Activated CD8-positive, alpha-beta memory T cell treated with anti-CD3 and anti-CD28 coated beads, Interleukin-2, amount 50 U/mL, for 24 hours (primary cell): ENCODE measurements around the gene SUMO3.

Experiments used
- DNase-seq: peaks from one replicate; pipeline ENCODE4 v3.0.0-alpha.2; 2020; ENCODE audit errors: extremely low read depth

SUMO3 gene

GRCh38 chr21:44779417-44780136 lies 38.3 kb downstream of the SUMO3 start:
- no peak for DNase-seq

GRCh38 chr21:44778983-44779382 lies 38.9 kb downstream of the SUMO3 start:
- DNase-seq, result no peak

GRCh38 chr21:44778499-44778911 lies 39.4 kb downstream of the SUMO3 start:
- no peak for DNase-seq

GRCh38 chr21:44778094-44778493 lies 39.8 kb downstream of the SUMO3 start:
- DNase-seq, result no peak

GRCh38 chr21:44774972-44775371 lies 42.9 kb downstream of the SUMO3 start:
- DNase-seq, result no peak

GRCh38 chr21:44773291-44773932 lies 44.5 kb downstream of the SUMO3 start:
- DNase-seq, result no peak

GRCh38 chr21:44771896-44772525 lies 45.9 kb downstream of the SUMO3 start:
- no peak for DNase-seq

- DNase-seq, result no peak
Measured at GRCh38 chr21:44767834-44768831, 49.7 kb downstream of the SUMO3 start.

GRCh38 chr21:44766818-44767354 lies 51.0 kb downstream of the SUMO3 start:
- no peak for DNase-seq

GRCh38 chr21:44766014-44766817 lies 51.6 kb downstream of the SUMO3 start:
- DNase-seq, result no peak

GRCh38 chr21:44765231-44766013 lies 52.4 kb downstream of the SUMO3 start:
- DNase-seq, result no peak

- no peak for DNase-seq
Measured at GRCh38 chr21:44764319-44765230, 53.3 kb downstream of the SUMO3 start.

GRCh38 chr21:44763451-44764318 lies 54.2 kb downstream of the SUMO3 start:
- no peak for DNase-seq

- DNase-seq, result no peak
Measured at GRCh38 chr21:44763050-44763378, 54.8 kb downstream of the SUMO3 start.

- DNase-seq, result no peak
Measured at GRCh38 chr21:44762221-44763049, 55.4 kb downstream of the SUMO3 start.

GRCh38 chr21:44761747-44762208 lies 56.1 kb downstream of the SUMO3 start:
- no peak for DNase-seq
